Astrocyte of the spinal cord (primary cell): ENCODE results near the gene IGSF3.
"Not testable (repeated sequence)": the region's sequence is repeated elsewhere in the genome, so short reads cannot be mapped to it uniquely, and the experiment has no call there.

Experiments used
- DNase-seq: peaks from one replicate; pipeline ENCODE4 v3.0.0; 2011; ENCODE audit warnings: low read depth, low spot score
- H3K4me3 ChIP-seq: 2 replicates; pipeline ENCODE4 v1.5.1; 2011; ENCODE audit warnings: low read depth, mild to moderate bottlenecking, low read length, moderate library complexity
- in situ Hi-C: cut with HindIII; loops from 2 replicates; pipeline ENCODE4 v1.10.0; 2017; ENCODE audit warnings: low sequenced_read_pairs
- TF ChIP-seq, protein P1 (sequence below): IDR thresholded peaks from 2 replicates; pipeline ENCODE4 v1.5.1; 2012; ENCODE audit warnings: low read depth, mild to moderate bottlenecking, low read length, inconsistent platforms

The IGSF3 gene

DNA sequence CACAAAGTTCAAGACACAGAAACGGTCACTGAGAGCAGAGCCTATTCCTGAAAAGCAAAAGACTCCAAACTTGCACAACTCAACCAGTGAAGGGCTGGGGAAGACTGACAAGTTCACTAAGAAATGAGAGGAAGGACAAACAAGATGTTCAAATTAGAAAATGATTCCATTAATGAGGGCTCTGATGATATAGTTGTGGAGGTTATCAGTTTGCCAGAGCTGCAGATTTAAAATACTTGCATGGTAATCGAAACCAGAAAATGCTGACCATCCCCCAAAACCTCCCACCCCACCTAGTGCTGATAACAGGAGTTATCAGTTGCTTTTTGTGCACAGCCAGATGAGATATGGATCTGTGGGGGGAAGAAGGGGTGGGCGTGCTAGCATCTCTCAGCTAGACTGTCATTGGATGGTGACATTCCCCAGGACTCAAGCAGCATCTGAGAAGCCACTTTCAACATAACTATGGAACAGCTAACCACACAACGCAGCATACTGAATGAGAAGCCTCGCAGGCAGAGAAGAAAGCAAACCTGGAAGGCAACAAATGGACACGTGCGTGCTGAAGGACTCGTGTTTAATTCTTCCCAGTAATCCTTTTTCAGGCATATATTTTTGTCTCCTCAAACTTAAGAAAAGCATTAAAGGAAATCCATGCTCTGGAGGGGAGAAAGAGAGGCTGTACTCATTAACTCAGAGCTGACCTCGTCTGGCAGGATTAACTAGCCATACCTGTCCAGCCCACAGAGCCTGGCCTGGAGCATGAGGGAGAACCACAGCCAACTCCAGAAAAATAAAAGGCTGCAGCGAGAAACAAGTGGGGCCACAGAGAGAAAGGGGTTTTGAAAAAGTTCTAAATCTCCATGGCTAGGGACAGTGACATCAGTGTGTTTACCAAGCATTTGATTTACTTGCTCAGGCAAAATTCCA is 35.3 kb downstream of the IGSF3 start:
- in situ Hi-C loops, H3K4me3 ChIP-seq, DNase-seq: not testable (repeated sequence)

DNA sequence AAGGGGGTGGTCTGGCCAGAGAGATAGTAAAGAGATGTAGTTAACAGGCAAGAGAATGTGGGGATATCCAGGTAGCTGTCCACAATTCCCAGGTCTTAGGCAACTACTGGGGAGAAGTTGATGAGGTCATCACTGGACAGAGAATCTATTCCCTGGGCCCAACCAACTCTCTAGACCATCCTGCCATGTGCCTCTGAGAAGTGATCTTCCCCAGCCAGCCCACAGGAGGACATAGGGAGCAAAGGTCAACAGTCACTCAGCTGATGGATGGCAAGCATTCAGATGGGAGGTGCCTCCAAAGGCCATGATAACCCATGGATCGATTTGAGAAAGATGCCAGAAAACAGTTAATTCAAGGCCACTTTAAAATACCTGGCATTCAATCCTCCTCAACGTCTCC is 36.0 kb downstream of the IGSF3 start:
- in situ Hi-C loops, DNase-seq: not testable (repeated sequence)

DNA sequence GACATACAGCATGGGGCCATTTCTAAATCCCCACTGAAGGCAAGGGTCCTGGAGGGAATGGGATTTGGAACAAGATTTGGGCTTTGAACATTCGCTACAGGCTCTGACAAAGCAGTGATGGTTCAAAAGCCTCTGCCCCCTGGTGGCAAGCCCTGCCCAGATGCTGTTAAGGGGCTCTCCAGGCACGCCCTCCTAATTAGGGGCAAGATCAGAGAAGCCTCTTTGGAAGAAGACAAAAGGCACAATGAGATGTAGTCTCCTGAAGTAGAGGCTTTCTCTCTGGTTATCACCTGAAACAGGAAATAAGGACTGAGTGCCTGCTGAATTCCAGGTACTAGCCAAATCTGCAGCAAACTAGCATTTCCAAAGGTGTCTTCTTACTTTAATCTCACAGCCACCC is 37.5 kb downstream of the IGSF3 start:
- DNase-seq, in situ Hi-C loops, H3K4me3 ChIP-seq: not testable (repeated sequence)

More for the DNA sequence above, 36.0 kb downstream of the IGSF3 start:
- not testable (repeated sequence) for H3K4me3 ChIP-seq

DNA sequence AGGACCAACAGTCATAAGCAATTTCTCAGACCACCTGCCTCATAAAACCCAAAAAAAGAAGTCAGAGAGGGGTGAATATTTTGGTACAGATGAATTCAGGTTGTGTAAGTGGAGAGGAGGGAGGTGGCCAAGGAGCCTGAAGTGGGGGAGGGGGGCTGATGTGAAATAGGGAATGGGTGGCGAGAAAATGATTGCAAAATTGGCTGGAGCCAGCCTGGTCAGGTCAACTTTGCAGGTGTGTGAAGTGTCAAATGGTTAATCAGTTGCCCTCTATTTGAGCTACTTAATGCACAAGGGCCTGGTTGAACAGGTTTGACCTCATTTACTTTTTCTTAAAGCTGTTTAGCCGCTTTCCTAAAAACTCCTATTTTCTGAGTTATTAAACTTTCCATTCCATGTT is 38.1 kb downstream of the IGSF3 start:
- H3K4me3 ChIP-seq, DNase-seq, in situ Hi-C loops: not testable (repeated sequence)

DNA sequence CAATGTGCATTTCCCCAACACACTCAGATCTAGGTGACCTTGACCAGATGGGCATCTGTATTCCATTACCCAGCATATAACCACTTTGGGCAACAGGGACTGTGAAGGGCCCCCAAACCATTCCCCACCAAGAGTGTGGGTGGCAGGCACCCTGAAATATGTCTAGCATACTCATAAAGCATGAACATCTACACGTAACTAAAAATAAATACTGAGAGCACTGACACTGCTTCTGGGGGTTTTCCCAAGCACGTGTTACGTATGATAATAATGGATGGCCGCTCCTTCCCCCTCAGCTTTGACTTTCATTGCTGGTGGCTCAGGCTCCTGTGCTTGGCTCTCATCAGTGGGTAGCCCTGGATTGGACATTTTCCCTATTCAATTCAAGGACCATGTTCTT is 39.1 kb downstream of the IGSF3 start:
- H3K4me3 ChIP-seq = no peak overlapping the region
- no peak for DNase-seq
- in situ Hi-C loops = no loop called here
- TF ChIP-seq, protein P1, sequence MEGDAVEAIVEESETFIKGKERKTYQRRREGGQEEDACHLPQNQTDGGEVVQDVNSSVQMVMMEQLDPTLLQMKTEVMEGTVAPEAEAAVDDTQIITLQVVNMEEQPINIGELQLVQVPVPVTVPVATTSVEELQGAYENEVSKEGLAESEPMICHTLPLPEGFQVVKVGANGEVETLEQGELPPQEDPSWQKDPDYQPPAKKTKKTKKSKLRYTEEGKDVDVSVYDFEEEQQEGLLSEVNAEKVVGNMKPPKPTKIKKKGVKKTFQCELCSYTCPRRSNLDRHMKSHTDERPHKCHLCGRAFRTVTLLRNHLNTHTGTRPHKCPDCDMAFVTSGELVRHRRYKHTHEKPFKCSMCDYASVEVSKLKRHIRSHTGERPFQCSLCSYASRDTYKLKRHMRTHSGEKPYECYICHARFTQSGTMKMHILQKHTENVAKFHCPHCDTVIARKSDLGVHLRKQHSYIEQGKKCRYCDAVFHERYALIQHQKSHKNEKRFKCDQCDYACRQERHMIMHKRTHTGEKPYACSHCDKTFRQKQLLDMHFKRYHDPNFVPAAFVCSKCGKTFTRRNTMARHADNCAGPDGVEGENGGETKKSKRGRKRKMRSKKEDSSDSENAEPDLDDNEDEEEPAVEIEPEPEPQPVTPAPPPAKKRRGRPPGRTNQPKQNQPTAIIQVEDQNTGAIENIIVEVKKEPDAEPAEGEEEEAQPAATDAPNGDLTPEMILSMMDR = no peak

DNA sequence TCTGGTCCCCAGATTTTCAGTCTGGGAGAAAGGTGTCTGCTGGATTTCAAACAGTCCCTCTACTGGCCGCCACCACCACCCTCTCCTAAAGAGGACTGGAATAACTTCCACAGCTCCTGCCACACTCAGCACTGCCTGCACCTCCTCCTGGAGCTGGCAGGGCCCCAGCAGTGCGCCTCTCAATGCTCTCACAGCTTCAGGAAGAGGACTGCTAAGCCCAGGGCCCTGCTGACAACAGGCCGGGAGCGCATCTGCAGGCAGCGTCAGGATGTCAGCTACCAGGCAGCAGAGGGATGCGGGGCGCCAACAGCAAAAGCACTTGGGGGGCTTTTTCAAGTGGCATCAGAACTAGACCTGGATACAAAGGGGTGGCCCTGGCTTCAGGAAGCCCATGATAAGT is 40.2 kb downstream of the IGSF3 start:
- H3K4me3 ChIP-seq, DNase-seq, in situ Hi-C loops: not testable (repeated sequence)

DNA sequence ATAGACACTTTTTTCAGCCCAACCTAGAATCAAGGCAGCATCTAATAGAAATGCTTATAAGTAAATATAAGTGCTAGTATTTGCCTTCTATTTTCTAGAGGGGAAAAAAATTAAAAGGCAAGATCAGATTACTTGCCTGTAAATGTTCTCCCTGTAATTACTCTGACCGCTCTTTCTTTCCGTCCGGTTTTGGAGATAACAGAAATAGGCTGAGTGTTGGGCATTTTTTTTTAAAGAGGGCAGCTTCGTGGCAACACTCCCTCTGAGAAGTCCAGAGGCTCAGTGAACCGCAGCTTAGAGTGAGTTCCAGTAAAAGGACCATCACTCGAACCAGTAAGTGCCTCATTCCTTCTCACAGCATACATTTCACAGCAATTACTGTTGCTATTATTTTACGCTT is 40.6 kb downstream of the IGSF3 start:
- DNase-seq, in situ Hi-C loops, H3K4me3 ChIP-seq: not testable (repeated sequence)

DNA sequence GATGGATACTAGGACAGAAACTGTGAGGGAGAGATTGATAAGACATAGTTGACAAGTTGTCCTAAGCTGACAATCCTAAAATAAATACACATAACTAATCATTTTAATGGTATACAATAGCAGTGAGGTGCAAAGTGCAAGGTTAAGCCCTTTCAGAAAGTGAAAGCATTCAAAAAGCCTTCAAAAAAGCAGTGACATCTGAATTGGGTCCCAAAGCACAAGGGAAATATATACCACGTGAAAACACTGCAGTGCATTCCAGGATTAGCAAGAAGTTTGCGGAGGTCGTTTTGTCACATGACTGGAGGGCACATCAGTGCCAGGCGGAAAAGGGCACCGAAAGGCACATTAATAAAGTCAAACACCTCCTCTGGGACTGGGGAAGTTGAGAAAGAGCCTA is 42.4 kb downstream of the IGSF3 start:
- in situ Hi-C loops, H3K4me3 ChIP-seq, DNase-seq: not testable (repeated sequence)

DNA sequence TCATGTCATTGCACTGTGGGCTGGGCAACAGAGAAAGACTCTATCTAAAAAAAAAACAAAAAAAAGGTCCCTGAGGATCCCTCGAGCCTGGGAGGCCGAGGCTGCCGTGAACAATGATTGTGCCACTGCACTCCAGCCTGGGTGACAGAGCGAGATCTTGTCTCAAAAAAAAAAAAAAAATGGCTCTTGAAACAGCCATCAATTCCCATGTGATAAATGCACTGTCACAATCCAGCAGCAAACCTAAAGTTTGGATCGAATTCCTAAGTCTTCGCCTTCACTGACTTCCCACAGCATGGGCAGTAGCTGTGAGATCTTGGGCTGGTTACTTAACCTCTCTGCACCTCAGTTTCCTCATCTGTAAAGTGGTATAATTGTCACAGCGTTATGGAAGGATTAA is 43.5 kb downstream of the IGSF3 start:
- TF ChIP-seq, protein P1 = no peak
- no peak overlapping the region for H3K4me3 ChIP-seq
- in situ Hi-C loops = no loop called here
- no peak for DNase-seq

DNA sequence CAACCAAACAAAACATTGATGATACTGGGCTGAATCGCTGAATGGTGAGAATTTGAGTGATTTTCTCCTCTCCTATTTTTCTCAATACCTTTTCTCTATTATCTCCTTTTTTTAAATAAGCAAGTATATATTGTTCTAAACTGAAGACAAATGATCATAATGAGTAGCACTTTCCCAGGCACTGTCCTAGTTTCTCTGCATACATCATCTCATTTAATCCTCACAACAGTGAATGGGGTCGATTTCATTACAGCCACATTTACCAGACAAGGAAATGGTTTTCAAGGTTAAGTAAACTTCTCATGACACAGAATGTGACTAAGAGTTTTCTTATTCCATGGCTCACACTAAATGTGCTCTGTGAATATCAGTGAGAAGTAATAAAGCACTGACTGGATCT is 45.0 kb downstream of the IGSF3 start:
- DNase-seq, H3K4me3 ChIP-seq, in situ Hi-C loops: not testable (repeated sequence)

DNA sequence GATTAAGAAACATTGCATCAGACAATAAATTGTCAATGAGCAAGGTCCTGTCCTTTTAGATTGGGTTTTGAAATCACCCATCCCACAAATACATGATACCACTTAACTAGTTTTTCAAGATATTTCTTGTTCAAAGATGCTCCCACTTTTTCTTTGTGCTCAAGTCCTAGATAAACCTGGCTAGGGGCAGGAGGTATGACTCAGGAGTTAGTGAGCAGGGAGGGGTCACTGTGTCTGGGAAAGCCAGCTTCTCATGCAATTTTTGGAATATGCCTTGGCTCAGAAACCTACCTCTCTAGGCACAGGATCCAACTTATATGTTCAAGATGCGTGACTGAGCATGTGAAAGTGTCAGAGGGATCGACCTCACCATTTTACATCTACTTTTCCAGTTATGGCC is 45.8 kb downstream of the IGSF3 start:
- DNase-seq, H3K4me3 ChIP-seq, in situ Hi-C loops: not testable (repeated sequence)

DNA sequence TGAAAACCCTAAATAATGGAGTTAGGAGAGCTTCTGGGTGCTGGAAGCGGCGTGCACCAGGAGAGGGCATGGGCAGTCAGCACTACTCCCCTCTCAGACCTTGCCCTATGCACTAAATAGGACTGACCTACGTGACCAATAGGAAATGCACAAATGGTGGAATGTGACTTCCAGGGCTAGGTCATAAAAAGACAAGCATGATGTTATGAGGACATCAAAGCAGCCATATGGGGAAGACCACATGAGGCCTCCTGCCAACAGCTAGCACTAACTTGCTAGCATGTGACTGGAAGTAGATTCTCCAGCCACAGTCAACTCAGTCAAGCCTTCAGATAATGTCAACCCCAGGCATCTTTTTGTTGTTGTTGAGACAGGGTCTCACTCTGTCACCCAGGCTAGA is 47.1 kb downstream of the IGSF3 start:
- in situ Hi-C loops, H3K4me3 ChIP-seq, DNase-seq: not testable (repeated sequence)

DNA sequence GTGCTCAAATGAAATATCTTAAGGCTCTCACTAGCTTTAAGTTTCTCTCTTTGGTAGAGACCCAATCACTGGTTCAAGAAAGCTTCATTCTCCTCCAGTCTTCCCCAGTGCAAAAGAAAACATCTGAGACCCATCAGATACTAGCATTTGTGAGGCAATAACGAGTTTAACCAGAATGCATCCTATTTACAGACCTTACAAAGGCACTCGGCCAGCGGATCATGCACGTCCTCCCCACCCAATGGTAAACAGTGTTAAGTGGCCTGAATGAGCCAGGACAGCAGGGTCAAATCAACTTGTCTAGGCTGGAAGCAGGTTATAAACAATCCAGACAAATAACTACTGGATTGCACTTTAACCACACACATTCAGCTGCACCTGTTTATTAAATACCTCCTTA is 48.4 kb downstream of the IGSF3 start:
- H3K4me3 ChIP-seq, DNase-seq, in situ Hi-C loops: not testable (repeated sequence)

DNA sequence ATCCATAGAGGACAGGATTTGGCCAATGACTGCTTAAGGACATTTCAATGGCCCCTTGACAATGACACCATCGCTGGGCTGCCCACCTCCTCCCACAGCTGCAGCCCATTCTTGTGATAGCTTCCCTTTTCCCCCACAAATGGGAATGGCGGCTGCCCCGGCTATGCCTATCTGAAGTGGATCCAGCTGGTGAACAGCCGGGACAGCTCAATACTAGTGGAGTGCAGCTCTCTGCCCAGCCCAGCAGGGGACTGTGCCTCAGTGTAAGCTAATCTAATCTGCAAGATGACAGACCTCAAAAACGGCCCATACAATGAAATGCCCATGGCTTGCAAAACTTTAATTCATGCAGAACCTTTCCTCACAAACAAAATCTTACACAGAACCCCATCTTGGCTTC is 49.7 kb downstream of the IGSF3 start:
- DNase-seq, H3K4me3 ChIP-seq, in situ Hi-C loops: not testable (repeated sequence)

DNA sequence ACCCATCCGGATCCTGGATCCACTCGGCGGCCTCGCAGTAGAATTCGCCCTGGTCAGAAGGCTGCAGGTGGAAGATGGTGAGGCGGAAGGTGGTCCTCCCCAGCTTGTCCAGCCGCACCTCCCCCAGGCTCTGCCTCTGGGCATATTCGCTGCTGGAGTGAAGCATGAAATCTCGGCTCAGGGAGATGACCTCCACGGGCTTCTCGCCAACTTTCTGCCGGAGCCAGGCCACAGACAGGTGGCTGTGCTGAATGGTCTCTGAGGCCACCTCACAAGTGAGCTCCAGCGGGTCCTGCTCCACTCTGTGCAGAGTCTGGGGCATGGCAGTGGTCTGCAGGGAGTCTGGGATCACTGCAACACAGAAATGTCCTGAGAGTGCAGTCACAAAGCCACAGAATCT is 53.7 kb downstream of the IGSF3 start:
- H3K4me3 ChIP-seq, in situ Hi-C loops, DNase-seq: not testable (repeated sequence)
